Transverse colon (tissue), 4 donors: ENCODE data around the gene STAMBPL1. TPM values are rescaled to one million over a fixed set of nuclear protein-coding genes. Genes with fewer than 3 reads are reported as not detected.
"Not testable (repeated sequence)": the region's sequence is repeated elsewhere in the genome, so short reads cannot be mapped to it uniquely, and the experiment has no call there.

Source experiments
- DNase-seq: peaks from one replicate; pipeline ENCODE4 v3.0.0-alpha.2; 2019
- H3K27ac ChIP-seq, 4 donors: fragments of 200-600 bp; sonication (generic); 2 replicates each; pipeline ENCODE4 v1.5.1; 2016 to 2018; ENCODE audit warnings: inconsistent platforms in 4 of 4
- H3K27me3 ChIP-seq: fragments of 200-600 bp; sonication (generic); 2 replicates; pipeline ENCODE4 v1.5.1; 2017; ENCODE audit warnings: inconsistent platforms
- H3K36me3 ChIP-seq, 4 donors: fragments of 200-600 bp; sonication (generic); 2 replicates each; pipeline ENCODE4 v1.5.1; 2017 to 2019; ENCODE audit warnings: inconsistent platforms in 4 of 4
- H3K4me1 ChIP-seq, 4 donors: fragments of 200-600 bp; sonication (generic); 2 replicates each; pipeline ENCODE4 v1.5.1; 2017 to 2020; ENCODE audit warnings: inconsistent platforms in 4 of 4
- H3K4me3 ChIP-seq, 4 donors: fragments of 200-600 bp; sonication (generic); 1 replicate in 1 of 4; 2 replicates in 3 of 4; pipeline versions ENCODE4 v1.5.1 to v1.6.1; 2017 to 2019; ENCODE audit warnings: inconsistent platforms in 4 of 4
- H3K9me3 ChIP-seq, 2 donors: fragments of 200-600 bp; sonication (generic); 2 replicates each; pipeline ENCODE4 v1.5.1; 2017 to 2019; ENCODE audit warnings: inconsistent platforms in 2 of 2
- CTCF ChIP-seq, 5 experiments: fragments of 200-600 bp in 3 of 5; fragments of 450-650 bp in 2 of 5; sonication (generic) in 3 of 5; IDR thresholded peaks; 1 replicate in 2 of 5; 2 replicates in 3 of 5; pipeline ENCODE4 v1.5.1; 2016 to 2017; ENCODE audit warnings: antibody characterized with exemption in 5 of 5, inconsistent platforms in 3 of 5, mild to moderate bottlenecking in 2 of 5, moderate library complexity in 1 of 5
- EP300 ChIP-seq: sonication (generic); formaldehyde crosslinking; IDR thresholded peaks from one replicate; pipeline ENCODE4 v1.6.1; 2017; ENCODE audit warnings: antibody characterized with exemption, low read depth
- POLR2A ChIP-seq: fragments of 450-650 bp; IDR thresholded peaks from one replicate; pipeline ENCODE4 v1.6.1; 2016; ENCODE audit warnings: antibody characterized with exemption, mild to moderate bottlenecking, moderate library complexity
- POLR2AphosphoS5 ChIP-seq, 3 donors: sonication (generic); formaldehyde crosslinking; IDR thresholded peaks; one replicate each; pipeline ENCODE4 v1.6.1; 2016; ENCODE audit warnings: antibody characterized with exemption in 3 of 3
- WGBS, 2 donors: methylation state at CpG; one replicate each; pipeline ENCODE4 v1.1.5; 2018; ENCODE audit warnings: low coverage in 1 of 2; 5-methylcytosine and 5-hydroxymethylcytosine counted together
- in situ Hi-C, 4 donors: fragments of 200-750 bp; cut with MboI; loops; one replicate each; pipeline versions ENCODE4 v1.15.0 to v1.15.1; 2017; ENCODE audit warnings: low sequenced_read_pairs in 3 of 4, low pct_ligation_motif_present in 1 of 4, low pct_unique_long_range_greater_than_20kb in 1 of 4
- intact Hi-C: fragments of 100-400 bp; cut with DNase I; formaldehyde crosslinking; loops from one replicate; pipeline ENCODE4 v1.15.1; 2023; ENCODE audit warnings: low total_unique reads
- total RNA-seq, 4 donors: library from RNA; depleted of rRNA; stranded (reverse); fragments of >200 nt; gene quantifications; one replicate each; pipeline ENCODE4 v1.1.0, GENCODE V29; 2016

Gene STAMBPL1
- total RNA-seq, 4 donors from 2014 or later = 74.8 to 176 (median 134) TPM

- H3K9me3 ChIP-seq, intact Hi-C loops, H3K36me3 ChIP-seq, in situ Hi-C loops, H3K27me3 ChIP-seq, DNase-seq: not testable (repeated sequence)
- peak overlapping the region in 1 of 4 donors; percentile 71 for H3K4me3 ChIP-seq
- peak in 2 of 3 donors; percentile 24 to 55 for TF ChIP-seq POLR2AphosphoS5 (IDR thresholded peaks at IDR 0.05)
- H3K27ac ChIP-seq = peak overlapping the region; percentile 92 to 98 (median 96)
- WGBS, 2 donors = 47 to 50% methylated on average over 5 to 8 of the region's 8 CpGs
- peaks cover 0 to 61% (median 28%) of the 10 kb centered on the region in 4 donors for H3K4me1 ChIP-seq
Measured at GRCh38 chr10:88882646-88883447, 2.8 kb downstream of the STAMBPL1 start.

GRCh38 chr10:88883448-88883809 lies 3.4 kb downstream of the STAMBPL1 start:
- TF ChIP-seq POLR2AphosphoS5 (IDR thresholded peaks at IDR 0.05) (no peak), EP300 (no peak), CTCF (IDR thresholded peaks at IDR 0.05) (no peak), POLR2A (no peak)
- no peak for DNase-seq
- WGBS, 2 donors = 46 to 51% methylated on average over 2 of the region's 2 CpGs
- Histone ChIP-seq H3K9me3 (no peaks in the 10 kb centered on the region), H3K4me3 (no peak overlapping the region), H3K27me3 (no peaks in the 10 kb centered on the region), H3K36me3 (no peaks in the 10 kb centered on the region), H3K27ac (peak overlapping the region; percentile 92 to 98 (median 96)), H3K4me1 (peaks cover 0 to 66% (median 28%) of the 10 kb centered on the region in 4 donors)
- intact Hi-C loops = no loop called here
- in situ Hi-C loops = no loop called here

- H3K4me3 ChIP-seq = no peak overlapping the region
- DNase-seq = no peak
- TF ChIP-seq POLR2A (no peak), EP300 (no peak), POLR2AphosphoS5 (IDR thresholded peaks at IDR 0.05) (no peak), CTCF (IDR thresholded peaks at IDR 0.05) (no peak)
- H3K4me1 ChIP-seq = peaks cover 0 to 60% (median 17%) of the 10 kb centered on the region in 4 donors
- in situ Hi-C loops = no loop called here
- no peaks in the 10 kb centered on the region for H3K27me3 ChIP-seq
- no peaks in the 10 kb centered on the region for H3K36me3 ChIP-seq
- no peaks in the 10 kb centered on the region for H3K9me3 ChIP-seq
- intact Hi-C loops = no loop called here
- peak overlapping the region in 1 of 4 donors; percentile 8 for H3K27ac ChIP-seq
Measured at GRCh38 chr10:88886557-88886956, 6.5 kb downstream of the STAMBPL1 start.

GRCh38 chr10:88888810-88889445 lies 8.9 kb downstream of the STAMBPL1 start:
- H3K27me3 ChIP-seq = no peaks in the 10 kb centered on the region
- H3K4me3 ChIP-seq = no peak overlapping the region
- no peak overlapping the region for H3K27ac ChIP-seq
- TF ChIP-seq EP300 (no peak), POLR2AphosphoS5 (IDR thresholded peaks at IDR 0.05) (no peak), CTCF (IDR thresholded peaks at IDR 0.05) (no peak), POLR2A (no peak)
- H3K36me3 ChIP-seq = no peaks in the 10 kb centered on the region
- H3K9me3 ChIP-seq = no peaks in the 10 kb centered on the region
- DNase-seq = no peak
- in situ Hi-C loops (no loop called here), intact Hi-C loops (no loop called here)
- H3K4me1 ChIP-seq = peaks cover 0 to 57% (median 10%) of the 10 kb centered on the region in 4 donors
